Prostate gland (tissue), 2 donors: ENCODE data around the gene CSRNP3.

Experiments used
- CTCF ChIP-seq, 4 experiments: fragments of 200-600 bp in 2 of 4; fragments of 450-650 bp in 2 of 4; sonication (generic) in 2 of 4; IDR thresholded peaks; 1 replicate in 3 of 4; 2 replicates in 1 of 4; pipeline ENCODE4 v1.5.1; 2016 to 2019; ENCODE audit warnings: antibody characterized with exemption in 4 of 4, mild to moderate bottlenecking in 2 of 4, moderate library complexity in 2 of 4
- POLR2A ChIP-seq: fragments of 450-650 bp; IDR thresholded peaks from one replicate; pipeline ENCODE4 v1.6.1; 2016; ENCODE audit warnings: antibody characterized with exemption, mild to moderate bottlenecking

- TF ChIP-seq POLR2A = no peak
- no peak for TF ChIP-seq CTCF (IDR thresholded peaks at IDR 0.05)
Measured at GRCh38 chr2:165547900-165548299, 78.4 kb downstream of the CSRNP3 start.
